ENCODE results near the gene FOXP4.

FOXP4 gene

GRCh38 chr6:41587131-41587879 is 41.1 kb downstream of the FOXP4 start:
- DNase-seq = no peak

GRCh38 chr6:41588111-41588510 is 41.9 kb downstream of the FOXP4 start:
- DNase-seq = no peak

GRCh38 chr6:41589223-41589622 is 43.0 kb downstream of the FOXP4 start:
- no peak for DNase-seq

GRCh38 chr6:41589636-41590622 is 43.7 kb downstream of the FOXP4 start:
- no peak for DNase-seq

- DNase-seq = no peak
Measured at GRCh38 chr6:41591122-41591521, 44.9 kb downstream of the FOXP4 start.

- peak; percentile 82 for DNase-seq
Measured at GRCh38 chr6:41591859-41592502, 45.8 kb downstream of the FOXP4 start.

- no peak for DNase-seq
Measured at GRCh38 chr6:41593406-41593805, 47.2 kb downstream of the FOXP4 start.

- no peak for DNase-seq
Measured at GRCh38 chr6:41593839-41594238, 47.7 kb downstream of the FOXP4 start.

GRCh38 chr6:41594326-41594725 is 48.1 kb downstream of the FOXP4 start:
- DNase-seq = no peak

- DNase-seq = no peak
Measured at GRCh38 chr6:41594766-41595165, 48.6 kb downstream of the FOXP4 start.

GRCh38 chr6:41595166-41595565 is 49.0 kb downstream of the FOXP4 start:
- no peak for DNase-seq

- DNase-seq = no peak
Measured at GRCh38 chr6:41596096-41596685, 50.0 kb downstream of the FOXP4 start.

- DNase-seq = no peak
Measured at GRCh38 chr6:41596807-41597206, 50.6 kb downstream of the FOXP4 start.

- DNase-seq = peak; percentile 8
Measured at GRCh38 chr6:41597246-41598000, 51.2 kb downstream of the FOXP4 start.

- DNase-seq = no peak
Measured at GRCh38 chr6:41598670-41599014, 52.5 kb downstream of the FOXP4 start.

GRCh38 chr6:41599015-41599851 is 53.1 kb downstream of the FOXP4 start:
- no peak for DNase-seq

- no peak for DNase-seq
Measured at GRCh38 chr6:41599852-41600445, 53.8 kb downstream of the FOXP4 start.

- no peak for DNase-seq
Measured at GRCh38 chr6:41600499-41601247, 54.5 kb downstream of the FOXP4 start.

- no peak for DNase-seq
Measured at GRCh38 chr6:41601248-41601549, 55.0 kb downstream of the FOXP4 start.

- DNase-seq = no peak
Measured at GRCh38 chr6:41602422-41602743, 56.2 kb downstream of the FOXP4 start.

All from hematopoietic multipotent progenitor cell treated with erythropoietin and hydrocortisone succinate and interleukin-3 and kit ligand, for 4 days (in vitro differentiated cells).